22Rv1 (cell line): Measurements from ENCODE around the gene TMEM178B.
"Not testable (repeated sequence)": the region's sequence is repeated elsewhere in the genome, so short reads cannot be mapped to it uniquely, and the experiment has no call there.

Source experiments
- H3K27ac ChIP-seq: fragments of 450-650 bp; 2 replicates; pipeline ENCODE4 v1.5.1; 2017
- CTCF ChIP-seq: fragments of 450-650 bp; IDR thresholded peaks from 2 replicates; pipeline ENCODE4 v1.5.1; 2017; ENCODE audit warnings: mild to moderate bottlenecking
- ZFX ChIP-seq: fragments of 450-650 bp; IDR thresholded peaks from 2 replicates; pipeline ENCODE4 v1.6.1; 2017; ENCODE audit warnings: antibody characterized with exemption, borderline replicate concordance

Gene TMEM178B

GRCh38 chr7:141114029-141114664, 40.3 kb downstream of the TMEM178B start:
- TF ChIP-seq CTCF (no peak), ZFX (no peak)
- H3K27ac ChIP-seq: no peak overlapping the region

DNA sequence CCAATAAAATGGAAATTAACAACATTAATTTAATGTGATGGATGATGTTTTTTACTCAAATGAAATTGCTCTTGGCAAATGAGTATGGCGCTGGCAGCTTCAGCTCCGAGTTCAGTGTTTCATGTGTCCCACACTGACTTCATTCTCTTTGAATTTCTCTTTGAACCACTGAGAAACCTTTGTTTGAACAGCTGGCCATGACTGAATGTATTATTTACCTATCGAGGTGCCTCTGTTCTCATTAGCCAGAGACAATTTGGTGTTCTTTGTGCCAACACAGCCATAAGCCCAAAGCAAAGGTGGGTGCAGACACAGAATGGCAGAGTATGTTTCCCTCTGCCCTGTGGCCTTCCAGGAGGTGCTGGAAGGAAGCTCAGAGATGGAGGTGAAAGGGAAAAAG, 42.1 kb downstream of the TMEM178B start:
- TF ChIP-seq CTCF: no peak
- H3K27ac ChIP-seq: no peak overlapping the region

DNA sequence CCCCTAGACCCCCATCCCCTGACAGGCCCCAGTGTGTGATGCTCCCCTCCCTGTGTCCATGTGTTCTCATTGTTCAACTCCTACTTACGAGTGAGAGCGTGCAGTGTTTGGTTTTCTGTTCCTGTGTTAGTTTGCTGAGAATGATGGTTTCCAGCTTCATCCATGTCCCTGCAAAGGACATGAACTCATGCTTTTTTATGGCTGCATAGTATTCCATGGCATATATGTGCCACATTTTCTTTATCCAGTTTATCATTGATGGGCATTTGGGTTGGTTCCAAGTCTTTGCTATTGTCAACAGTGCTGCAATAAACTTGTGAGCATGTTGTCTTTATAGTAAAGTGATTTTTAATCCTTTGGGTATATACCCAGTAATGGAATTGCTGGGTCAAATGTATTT, 42.8 kb downstream of the TMEM178B start:
- H3K27ac ChIP-seq: not testable (repeated sequence)

DNA sequence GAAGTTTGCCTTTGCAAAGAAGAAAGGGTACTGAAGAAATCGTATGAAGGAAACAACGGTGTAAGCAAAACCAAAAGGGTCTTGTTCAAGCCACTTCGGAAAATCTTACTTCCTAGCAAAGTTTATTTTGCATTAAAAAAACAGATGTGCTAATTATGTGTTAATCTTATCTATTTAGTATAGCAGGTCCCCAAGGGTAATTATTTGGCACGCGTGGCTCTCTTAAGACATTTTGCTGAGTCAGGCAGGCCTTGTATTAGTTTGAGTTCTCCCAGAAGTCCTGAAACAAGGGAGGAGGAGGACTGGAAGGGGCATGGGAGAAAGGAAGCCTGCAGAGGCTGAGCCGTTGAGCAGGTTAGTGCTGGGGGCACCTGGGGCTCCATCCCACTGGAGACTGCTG, 44.9 kb downstream of the TMEM178B start:
- H3K27ac ChIP-seq: no peak overlapping the region
- TF ChIP-seq ZFX (no peak), CTCF (no peak)

DNA sequence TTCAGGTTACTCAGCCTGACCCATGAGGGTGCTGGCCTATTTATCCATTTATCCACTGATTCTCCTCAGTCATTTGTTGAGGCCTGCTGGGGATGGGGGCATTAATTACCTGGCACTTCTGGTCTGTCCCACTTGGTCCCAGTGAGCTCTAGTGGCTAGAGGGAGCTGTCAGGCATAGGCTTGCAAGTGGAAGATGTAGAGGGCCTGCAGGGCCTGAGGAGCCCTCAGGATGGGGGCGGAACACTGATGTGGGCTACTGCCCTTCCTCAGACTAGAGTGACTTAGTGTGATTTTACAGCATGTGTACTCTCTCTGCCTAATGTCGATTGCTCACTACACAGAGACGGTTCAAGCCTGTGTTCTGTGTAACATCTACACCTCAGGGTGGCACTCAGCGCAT, 45.3 kb downstream of the TMEM178B start:
- no peak for TF ChIP-seq ZFX
- TF ChIP-seq CTCF: no peak
- no peak overlapping the region for H3K27ac ChIP-seq

DNA sequence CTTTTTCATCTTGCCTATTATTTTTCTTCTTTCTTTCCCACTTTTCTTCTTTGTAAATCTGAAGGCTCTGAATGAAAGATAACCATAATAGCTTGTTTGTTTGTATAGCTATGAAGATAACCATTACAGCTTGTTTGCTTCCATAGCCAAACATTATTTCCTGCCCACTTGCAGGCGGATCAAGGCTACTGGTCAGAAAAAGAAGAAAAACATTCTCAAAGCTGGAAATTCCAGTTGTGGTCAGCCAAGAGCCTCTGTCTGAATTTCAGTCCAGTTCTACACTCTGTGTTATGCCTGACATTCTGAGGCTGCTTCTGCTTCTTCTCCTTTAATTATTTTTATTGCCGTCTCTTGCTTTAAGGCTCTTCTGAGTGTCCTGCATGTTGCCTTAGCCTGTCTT, 48.9 kb downstream of the TMEM178B start:
- TF ChIP-seq ZFX (no peak), CTCF (no peak)
- H3K27ac ChIP-seq: no peak overlapping the region

- H3K27ac ChIP-seq: no peak overlapping the region
- TF ChIP-seq ZFX: no peak
- no peak for TF ChIP-seq CTCF
Observed at GRCh38 chr7:141123522-141123921, 49.7 kb downstream of the TMEM178B start.

GRCh38 chr7:141126107-141126506, 52.2 kb downstream of the TMEM178B start:
- H3K27ac ChIP-seq: no peak overlapping the region
- TF ChIP-seq ZFX: no peak
- no peak for TF ChIP-seq CTCF
